ENCODE results near the gene PDGFRB. TPM values are rescaled to one million over a fixed set of nuclear protein-coding genes. Genes with fewer than 3 reads are reported as not detected.

PDGFRB gene
- total RNA-seq, 1 experiment from 2014 or later = 0.34 TPM

- Histone ChIP-seq H2AFZ (ENCODE audit: low read depth, low read length, poor library complexity, severe bottlenecking) (no peak overlapping the region), H3K4me1 (ENCODE audit: control insufficient read depth in 1 of 2, insufficient read depth in 2 of 2, low read length in 2 of 2) (peaks cover 4 to 13% of the 10 kb centered on the region in 2 experiments; a peak in 3 of 4 replicates), H3K9ac (ENCODE audit: low read length) (no peak overlapping the region), H3K27me3 (ENCODE audit: insufficient read depth, low read length) (no peaks in the 10 kb centered on the region), H3K79me2 (ENCODE audit: insufficient read depth, low read length) (no peaks in the 10 kb centered on the region), H3K36me3 (ENCODE audit: control insufficient read depth in 1 of 2, insufficient read depth in 2 of 2, low read length in 2 of 2) (no peaks in the 10 kb centered on the region), H3K27ac (ENCODE audit: low read depth, low read length) (no peak overlapping the region), H3K9me2 (ENCODE audit: insufficient read depth) (no peaks in the 10 kb centered on the region), H4K20me1 (ENCODE audit: insufficient read depth) (no peaks in the 10 kb centered on the region), H3K4me3 (replicated peaks in 1 of 2; ENCODE audit: low read depth in 1 of 2, low read length in 2 of 2) (no peak overlapping the region), H3K4me2 (ENCODE audit: low read length) (no peak overlapping the region), H3K9me3 (ENCODE audit: control insufficient read depth in 1 of 2, insufficient read depth in 1 of 2, low read depth in 1 of 2, low read length in 2 of 2) (no peaks in the 10 kb centered on the region)
- no peak for ATAC-seq
- RAD21 ChIA-PET (ENCODE audit: low non-redundant PET in 1 of 2, low total read pairs in 2 of 2, uncharacterized antibody in 2 of 2, unreplicated experiment in 2 of 2) = no interaction called here
- CTCF ChIA-PET = interaction anchor here (1.4 kb wide), 1 partner anchor 94 kb away, joined by 3 read pairs; no protein-coding TSS in a partner anchor
- BruUV-seq (replicated peaks) = no TSS peak
- no peak for DNase-seq (ENCODE audit: low read depth, low spot score)
- TF ChIP-seq ELF1 (IDR thresholded peaks at IDR 0.05; ENCODE audit: borderline replicate concordance, low read depth) = no peak
- no peak for TF ChIP-seq SP1 (IDR thresholded peaks at IDR 0.05; ENCODE audit: low read depth)
- TF ChIP-seq, protein P1, sequence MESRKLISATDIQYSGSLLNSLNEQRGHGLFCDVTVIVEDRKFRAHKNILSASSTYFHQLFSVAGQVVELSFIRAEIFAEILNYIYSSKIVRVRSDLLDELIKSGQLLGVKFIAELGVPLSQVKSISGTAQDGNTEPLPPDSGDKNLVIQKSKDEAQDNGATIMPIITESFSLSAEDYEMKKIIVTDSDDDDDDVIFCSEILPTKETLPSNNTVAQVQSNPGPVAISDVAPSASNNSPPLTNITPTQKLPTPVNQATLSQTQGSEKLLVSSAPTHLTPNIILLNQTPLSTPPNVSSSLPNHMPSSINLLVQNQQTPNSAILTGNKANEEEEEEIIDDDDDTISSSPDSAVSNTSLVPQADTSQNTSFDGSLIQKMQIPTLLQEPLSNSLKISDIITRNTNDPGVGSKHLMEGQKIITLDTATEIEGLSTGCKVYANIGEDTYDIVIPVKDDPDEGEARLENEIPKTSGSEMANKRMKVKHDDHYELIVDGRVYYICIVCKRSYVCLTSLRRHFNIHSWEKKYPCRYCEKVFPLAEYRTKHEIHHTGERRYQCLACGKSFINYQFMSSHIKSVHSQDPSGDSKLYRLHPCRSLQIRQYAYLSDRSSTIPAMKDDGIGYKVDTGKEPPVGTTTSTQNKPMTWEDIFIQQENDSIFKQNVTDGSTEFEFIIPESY (IDR thresholded peaks at IDR 0.05; ENCODE audit: extremely low read depth, insufficient replicate concordance, low read length) = no peak
- TF ChIP-seq, protein P2, sequence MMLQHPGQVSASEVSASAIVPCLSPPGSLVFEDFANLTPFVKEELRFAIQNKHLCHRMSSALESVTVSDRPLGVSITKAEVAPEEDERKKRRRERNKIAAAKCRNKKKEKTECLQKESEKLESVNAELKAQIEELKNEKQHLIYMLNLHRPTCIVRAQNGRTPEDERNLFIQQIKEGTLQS (IDR thresholded peaks at IDR 0.05) = no peak
- TF ChIP-seq FOSL1 (IDR thresholded peaks at IDR 0.05; ENCODE audit: low read depth) = no peak
- no peak for TF ChIP-seq YY1 (IDR thresholded peaks at IDR 0.05; ENCODE audit: extremely low read depth, insufficient replicate concordance, low read depth, low read length)
- no peak for TF ChIP-seq SRF (IDR thresholded peaks at IDR 0.05; ENCODE audit: low read depth)
- TF ChIP-seq JUND (IDR thresholded peaks at IDR 0.05) = no peak
- TF ChIP-seq EGR1 (IDR thresholded peaks at IDR 0.05; ENCODE audit: low read depth) = no peak
- TF ChIP-seq REST (IDR thresholded peaks at IDR 0.05; ENCODE audit: low read depth) = no peak
- TF ChIP-seq POLR2AphosphoS5 (IDR thresholded peaks at IDR 0.05; ENCODE audit: low read depth, low read length) = no peak
- no peak for TF ChIP-seq RAD21 (IDR thresholded peaks at IDR 0.05; ENCODE audit: low read depth)
- TF ChIP-seq SIN3A (IDR thresholded peaks at IDR 0.05; ENCODE audit: low read depth) = no peak
- TF ChIP-seq CEBPB (IDR thresholded peaks at IDR 0.05; ENCODE audit: low read depth) = no peak
- intact Hi-C loops (cut with micrococcal nuclease) = no loop called here
- POLR2A ChIA-PET = no interaction called here
Observed at GRCh38 chr5:150124596-150124995, 31.0 kb downstream of the PDGFRB start.

Measured in HCT116 (cell line).